ENCODE data around the gene ZBED3. TPM values are rescaled to one million over a fixed set of nuclear protein-coding genes. Genes with fewer than 3 reads are reported as not detected.

Gene ZBED3
- total and polyA plus RNA-seq, 2 experiments from 2014 or later, result 4.3 to 24.8 TPM

GRCh38 chr5:77028631-77029375, 58.3 kb downstream of the ZBED3 start:
- TF ChIP-seq CTCF (IDR thresholded peaks at IDR 0.05; ENCODE audit: low read depth, low read length), result no peak
- Histone ChIP-seq H3K27me3 (no peaks in the 10 kb centered on the region), H3K4me3 (no peak overlapping the region), H3K27ac (no peak overlapping the region), H3K36me3 (no peaks in the 10 kb centered on the region), H3K9me3 (ENCODE audit: low read depth) (no peaks in the 10 kb centered on the region), H3K4me1 (ENCODE audit: low read depth) (peaks cover 8% of the 10 kb centered on the region)
- no peak for DNase-seq (ENCODE audit: low read depth in 1 of 2, low spot score in 1 of 2)

DNA sequence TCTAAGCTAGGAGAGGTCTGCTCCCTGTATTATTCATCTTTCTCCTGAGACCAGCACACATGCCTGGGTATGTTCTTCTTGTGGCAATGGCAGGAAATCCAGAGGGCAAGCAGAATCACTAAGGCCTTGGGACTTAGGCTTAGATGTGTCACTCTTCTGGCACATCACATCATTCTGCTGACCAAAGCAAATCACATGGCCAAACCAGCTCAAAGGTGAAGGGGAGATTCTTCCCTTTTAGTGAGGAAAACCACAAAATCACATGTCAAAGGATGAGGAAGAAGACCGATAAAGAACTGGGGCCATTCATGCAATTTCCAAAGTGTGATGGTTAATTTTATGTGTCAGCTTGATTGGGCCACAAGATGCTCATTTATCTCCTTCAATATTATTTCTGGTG, 62.6 kb downstream of the ZBED3 start:
- Histone ChIP-seq H3K27ac (no peak overlapping the region), H3K27me3 (no peaks in the 10 kb centered on the region), H3K4me3 (no peak overlapping the region), H3K36me3 (no peaks in the 10 kb centered on the region), H3K4me1 (ENCODE audit: low read depth) (no peaks in the 10 kb centered on the region), H3K9me3 (ENCODE audit: low read depth) (no peaks in the 10 kb centered on the region)
- no peak for TF ChIP-seq CTCF (IDR thresholded peaks at IDR 0.05; ENCODE audit: low read depth, low read length)
- no peak for DNase-seq (ENCODE audit: low read depth in 1 of 2, low spot score in 1 of 2)

DNA sequence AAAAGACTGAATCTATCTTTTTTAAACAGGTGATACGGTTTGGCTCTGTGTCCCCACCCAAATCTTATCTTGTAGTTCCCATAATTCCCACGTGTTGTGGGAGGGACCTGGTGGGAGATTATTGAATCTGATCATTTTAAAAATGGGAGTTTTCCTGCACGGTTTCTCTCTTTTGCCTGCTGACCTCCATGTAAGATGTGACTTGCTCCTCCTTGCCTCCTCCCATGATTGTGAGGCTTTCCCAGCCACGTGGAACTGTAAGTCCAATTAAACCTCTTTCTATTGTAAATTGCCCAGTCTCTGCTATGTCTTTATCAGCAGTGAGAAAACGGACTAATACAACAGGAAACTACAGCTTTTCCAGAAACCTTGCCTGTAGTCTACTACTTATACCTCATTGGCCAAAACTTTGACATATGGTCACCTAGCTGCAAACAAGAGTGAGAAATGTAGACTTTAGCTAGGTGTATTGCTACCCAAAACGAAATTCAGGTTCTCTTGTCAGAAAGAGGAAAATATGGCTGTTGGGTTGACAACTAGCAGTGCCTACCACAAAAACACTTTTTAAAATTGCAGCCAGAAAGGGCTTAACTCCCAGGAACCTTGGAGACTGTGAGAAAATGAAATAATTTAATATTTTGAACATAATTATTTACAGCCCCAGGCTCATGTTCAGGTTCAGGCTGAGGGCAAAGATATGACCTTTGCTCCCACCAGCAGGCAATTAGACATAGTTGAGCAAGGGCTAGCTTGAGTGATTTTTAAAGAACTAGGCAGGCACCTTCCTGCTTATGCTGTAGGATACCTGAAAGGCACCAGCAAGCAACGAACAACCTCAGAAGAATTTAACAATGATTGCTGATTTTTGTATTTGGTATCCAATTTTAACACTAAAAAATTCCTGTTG, 64.3 kb downstream of the ZBED3 start:
- Histone ChIP-seq H3K27me3 (no peaks in the 10 kb centered on the region), H3K4me1 (ENCODE audit: low read depth) (no peaks in the 10 kb centered on the region), H3K4me3 (no peak overlapping the region), H3K9me3 (ENCODE audit: low read depth) (no peaks in the 10 kb centered on the region), H3K36me3 (no peaks in the 10 kb centered on the region), H3K27ac (no peak overlapping the region)
- no peak for DNase-seq (ENCODE audit: low read depth in 1 of 2, low spot score in 1 of 2)
- no peak for TF ChIP-seq CTCF (IDR thresholded peaks at IDR 0.05; ENCODE audit: low read depth, low read length)

Other genes starting within 250 kb of the ZBED3 start
- 0.45 TPM in 1 of 2 replicates, not detected in the other for gene S100Z, start 237.3 kb downstream of the ZBED3 start, total RNA-seq
- gene S100Z, start 237.3 kb downstream of the ZBED3 start, polyA plus RNA-seq, result 1.3 and 1.6 TPM in 2 replicates
- 13.0 and 24.6 TPM in 2 replicates for gene CRHBP, start 134.2 kb downstream of the ZBED3 start, total RNA-seq
- 6.8 and 22.1 TPM in 2 replicates for gene CRHBP, start 134.2 kb downstream of the ZBED3 start, polyA plus RNA-seq
- 32.8 and 48.7 TPM in 2 replicates for gene AGGF1, start 56.9 kb downstream of the ZBED3 start, total RNA-seq
- 32.9 and 33.7 TPM in 2 replicates for gene AGGF1, start 56.9 kb downstream of the ZBED3 start, polyA plus RNA-seq
- 0.83 and 3.3 TPM in 2 replicates for gene PDE8B, start 123.4 kb upstream of the ZBED3 start, total RNA-seq
- gene PDE8B, start 123.4 kb upstream of the ZBED3 start, polyA plus RNA-seq, result 0.84 and 1.4 TPM in 2 replicates

All from cardiac muscle cell (in vitro differentiated cells and primary cell).